Fibroblast of peridontal ligament (primary cell): ENCODE results near the gene NPSR1.
"Not testable (repeated sequence)": the region's sequence is repeated elsewhere in the genome, so short reads cannot be mapped to it uniquely, and the experiment has no call there.

Experiments
- DNase-seq: peaks from one replicate; pipeline ENCODE4 v3.0.0-alpha.2; 2010; ENCODE audit errors: extremely low read depth

NPSR1 gene

GRCh38 chr7:34837316-34837715, 179.3 kb downstream of the NPSR1 start:
- no peak for DNase-seq

DNA sequence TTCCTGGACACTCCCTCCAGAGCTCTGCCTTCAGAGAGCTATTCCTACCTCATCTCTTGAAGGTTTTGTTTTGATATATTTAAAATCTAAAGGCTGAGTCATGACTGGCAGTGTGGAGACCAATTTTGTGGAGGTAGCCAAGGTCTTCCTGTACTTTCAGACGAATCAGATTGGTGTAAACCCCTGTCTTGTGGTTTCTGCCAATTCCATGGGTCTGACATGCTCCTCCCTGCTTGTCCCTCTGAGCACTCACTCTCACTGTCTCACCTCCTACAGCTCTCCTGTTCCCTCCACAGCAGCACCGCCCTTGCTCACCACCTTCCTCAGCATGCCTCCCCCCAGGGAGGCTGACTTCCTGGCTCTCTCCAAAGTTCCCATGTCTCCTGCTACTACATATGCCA, 179.8 kb downstream of the NPSR1 start:
- DNase-seq: no peak

GRCh38 chr7:34838329-34838728, 180.3 kb downstream of the NPSR1 start:
- no peak for DNase-seq

DNA sequence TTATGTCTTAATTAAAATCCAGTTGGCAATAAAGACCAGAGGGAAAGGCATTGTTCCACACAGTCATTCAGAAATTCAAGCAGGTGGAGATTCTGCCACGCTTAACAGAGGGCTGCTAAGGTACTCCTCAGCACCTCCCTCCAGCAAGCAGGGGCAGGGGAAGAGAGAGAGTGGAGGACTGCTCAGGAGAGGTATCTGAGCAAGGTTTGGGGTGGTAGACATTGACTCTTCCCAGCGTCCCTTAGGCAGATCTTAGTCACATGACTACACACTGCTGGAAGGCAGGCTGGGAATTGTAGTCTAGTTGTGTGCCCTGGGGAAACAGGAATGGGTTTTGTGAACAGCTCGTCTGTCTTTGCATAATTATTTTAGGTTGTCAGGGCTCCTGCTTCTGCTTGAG, 181.6 kb downstream of the NPSR1 start:
- DNase-seq: no peak

DNA sequence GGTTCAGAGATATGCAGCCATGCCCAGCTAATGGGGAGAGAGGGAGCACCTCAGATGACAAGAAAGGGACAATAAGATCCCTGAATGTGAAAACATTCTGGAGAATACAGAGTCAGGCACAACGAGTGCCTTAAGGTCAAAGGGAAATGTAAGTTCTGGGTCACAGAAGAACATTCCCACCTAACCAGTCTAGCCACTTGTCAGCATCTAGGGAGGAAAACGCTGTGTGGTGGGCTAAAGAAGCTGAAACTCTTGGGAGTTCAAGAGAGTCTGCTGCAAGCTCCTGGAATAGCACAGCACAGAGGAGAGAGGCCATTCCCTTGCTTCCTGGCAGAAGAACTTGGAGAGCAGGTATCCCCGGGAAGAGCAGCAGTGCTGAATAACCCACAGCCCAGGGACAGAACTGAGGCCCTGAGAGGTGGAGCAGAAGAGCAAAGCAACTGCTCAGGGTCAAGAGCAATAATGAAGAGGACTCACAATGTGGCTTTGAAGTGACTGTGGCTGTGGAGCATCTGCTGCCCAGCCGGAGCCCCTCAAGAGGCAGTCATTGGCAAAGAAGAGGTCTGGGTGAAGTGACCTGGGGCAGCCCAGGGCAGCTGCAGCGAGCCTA, 182.3 kb downstream of the NPSR1 start:
- DNase-seq: no peak

DNA sequence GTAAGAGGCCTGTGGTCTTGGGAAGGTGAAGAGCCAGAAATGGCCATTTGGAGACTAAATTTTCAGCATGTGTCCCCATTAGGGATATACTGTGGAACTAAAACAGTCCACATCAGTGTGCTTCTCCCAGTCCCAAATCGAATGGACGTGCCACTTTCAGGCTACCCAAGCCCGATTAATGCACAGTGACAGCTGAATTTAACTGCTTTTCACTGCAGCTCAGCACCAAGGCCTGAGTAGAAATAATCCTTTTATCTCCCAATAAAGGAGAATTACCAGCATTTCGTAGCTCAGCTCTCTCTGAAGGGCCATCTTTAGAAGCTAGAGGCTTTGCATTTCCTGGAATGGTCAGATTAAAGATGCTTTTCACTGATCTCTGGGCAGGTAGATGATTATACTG, 183.3 kb downstream of the NPSR1 start:
- no peak for DNase-seq

- DNase-seq: no peak
These were observed 184.8 kb downstream of the NPSR1 start for GRCh38 chr7:34842782-34843181.

GRCh38 chr7:34844406-34844805, 186.4 kb downstream of the NPSR1 start:
- no peak for DNase-seq

GRCh38 chr7:34844936-34845665, 187.1 kb downstream of the NPSR1 start:
- DNase-seq: no peak

DNA sequence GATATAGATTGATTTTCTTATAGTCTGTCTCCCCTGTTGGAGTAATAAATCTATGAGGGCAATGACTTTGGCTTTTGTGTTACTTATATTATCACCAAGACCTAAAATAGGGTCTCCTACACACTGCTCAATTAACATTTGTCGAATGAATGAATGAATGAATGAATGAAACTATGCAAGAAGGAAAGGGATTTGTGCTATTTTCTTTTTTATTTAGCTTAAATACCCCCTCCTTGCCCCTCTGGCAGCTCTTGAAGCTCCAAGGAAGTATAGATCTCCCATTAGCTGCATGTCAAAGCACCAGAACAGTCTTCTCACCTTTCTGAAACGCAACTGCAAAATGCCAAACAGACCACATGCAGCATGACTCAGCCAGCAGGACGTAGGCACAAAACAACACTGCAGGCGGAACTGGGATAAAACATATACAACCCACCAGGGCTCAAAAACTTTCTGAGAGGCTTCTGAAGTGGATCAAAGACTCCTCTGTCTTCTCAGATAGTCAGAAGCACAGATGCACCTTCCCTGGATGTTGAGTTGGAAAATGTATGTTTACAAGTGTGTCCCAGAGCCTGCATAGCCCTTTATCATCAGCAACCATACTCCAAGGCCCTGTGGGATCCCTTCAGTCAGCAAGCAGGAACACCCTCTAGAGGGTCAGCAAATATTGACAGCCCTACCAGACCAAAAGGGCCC, 187.8 kb downstream of the NPSR1 start:
- DNase-seq: no peak

DNA sequence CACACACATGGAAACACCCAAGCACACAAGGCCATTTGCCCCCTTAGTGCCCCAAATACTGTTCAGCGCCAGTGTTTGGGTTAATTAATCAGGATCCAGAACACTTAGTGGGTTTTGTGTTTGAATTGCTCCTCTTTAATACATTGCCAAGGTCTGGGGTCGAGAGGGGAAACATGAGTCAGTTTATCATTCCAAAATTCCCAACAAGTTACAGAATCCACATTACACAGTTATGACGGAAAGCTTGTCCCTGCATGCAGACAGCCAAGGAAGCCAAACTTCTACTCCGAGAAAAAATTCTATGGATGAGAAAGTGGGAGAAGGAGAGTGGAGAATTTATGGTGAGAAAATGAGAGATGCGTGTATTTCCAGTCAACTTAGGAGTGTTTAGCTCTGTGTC, 189.0 kb downstream of the NPSR1 start:
- DNase-seq: no peak

DNA sequence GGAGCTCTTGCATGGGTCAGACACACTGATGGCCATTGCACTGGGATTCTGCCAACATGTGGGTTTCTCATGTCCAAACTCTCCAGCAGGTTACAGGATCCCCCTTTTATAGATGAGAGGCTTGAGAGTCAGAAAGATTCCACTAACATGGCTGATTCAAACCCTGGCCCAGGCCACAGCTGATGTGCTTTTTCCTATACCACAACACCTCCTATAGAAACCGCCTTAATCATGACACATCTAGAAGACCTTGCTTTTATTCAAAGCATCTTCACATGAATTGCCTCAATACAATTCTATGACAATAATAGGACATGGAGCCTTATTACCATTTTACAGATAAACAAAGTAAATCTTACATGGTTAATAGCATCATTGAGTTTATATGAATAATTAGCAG, 190.7 kb downstream of the NPSR1 start:
- DNase-seq: no peak

- no peak for DNase-seq
These were observed 191.3 kb downstream of the NPSR1 start for GRCh38 chr7:34849163-34849960.

GRCh38 chr7:34849986-34850385, 192.0 kb downstream of the NPSR1 start:
- no peak for DNase-seq

- no peak for DNase-seq
These were observed 192.7 kb downstream of the NPSR1 start for GRCh38 chr7:34850681-34851080.

GRCh38 chr7:34851431-34851830, 193.4 kb downstream of the NPSR1 start:
- DNase-seq: no peak

GRCh38 chr7:34858444-34858843, 200.4 kb downstream of the NPSR1 start:
- DNase-seq: not testable (repeated sequence)

DNA sequence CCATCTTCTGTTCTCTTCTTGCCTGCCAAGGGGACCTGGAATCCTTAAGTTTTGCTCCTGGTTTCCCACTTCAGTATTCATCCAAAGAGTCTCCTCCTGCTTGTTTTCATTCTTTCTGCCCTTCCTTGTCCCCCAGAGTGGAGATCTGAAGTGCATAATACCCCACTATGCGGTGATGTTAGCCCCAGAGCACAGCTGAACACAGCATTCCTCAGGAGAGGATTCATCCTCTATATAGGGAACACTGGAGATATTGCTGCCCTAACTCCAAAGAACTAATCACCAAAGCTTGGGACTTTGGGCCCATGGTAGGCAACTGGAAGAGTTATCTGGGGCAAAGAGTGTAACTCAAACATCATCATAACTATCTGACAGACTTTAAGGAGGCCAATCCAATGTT, 201.3 kb downstream of the NPSR1 start:
- not testable (repeated sequence) for DNase-seq

DNA sequence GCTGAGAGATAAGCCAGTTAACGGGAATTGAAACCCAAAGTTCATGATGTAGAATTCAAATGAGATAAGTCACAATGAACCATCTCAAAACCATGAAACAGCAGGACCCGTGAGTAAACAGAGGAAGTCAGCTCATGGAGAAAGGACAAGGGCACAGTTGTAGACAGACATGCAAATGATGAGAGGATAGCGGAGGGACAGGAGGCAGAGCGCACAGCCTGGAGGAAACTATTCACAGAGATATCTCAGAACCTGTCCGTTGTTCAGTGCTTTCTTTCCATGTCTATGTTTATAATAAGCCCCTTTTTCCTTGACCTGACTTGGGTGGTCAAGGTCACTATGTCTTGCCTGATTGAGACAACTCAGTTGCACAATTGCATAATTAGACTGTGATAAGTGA, 208.2 kb downstream of the NPSR1 start:
- DNase-seq: not testable (repeated sequence)

DNA sequence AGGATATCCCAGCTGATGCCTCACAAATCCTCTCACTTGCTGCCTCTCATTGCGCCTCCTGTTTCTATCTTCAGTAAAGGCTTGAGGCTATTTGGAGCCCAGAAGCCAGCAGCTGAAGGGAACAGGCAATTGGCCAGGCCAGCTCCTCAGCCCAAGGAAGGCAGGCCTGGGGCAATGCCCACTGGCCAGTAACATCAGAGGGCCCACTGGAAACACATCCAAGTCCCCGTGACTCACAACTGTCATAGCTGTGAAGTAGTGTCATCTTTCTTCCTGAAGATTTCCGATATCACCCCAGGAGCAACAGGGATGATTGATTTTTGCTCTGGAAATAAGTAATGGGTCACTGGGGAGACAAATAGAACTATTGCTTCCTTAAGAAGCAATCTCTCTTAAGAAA, 209.3 kb downstream of the NPSR1 start:
- DNase-seq: not testable (repeated sequence)

GRCh38 chr7:34868602-34869001, 210.6 kb downstream of the NPSR1 start:
- not testable (repeated sequence) for DNase-seq

DNA sequence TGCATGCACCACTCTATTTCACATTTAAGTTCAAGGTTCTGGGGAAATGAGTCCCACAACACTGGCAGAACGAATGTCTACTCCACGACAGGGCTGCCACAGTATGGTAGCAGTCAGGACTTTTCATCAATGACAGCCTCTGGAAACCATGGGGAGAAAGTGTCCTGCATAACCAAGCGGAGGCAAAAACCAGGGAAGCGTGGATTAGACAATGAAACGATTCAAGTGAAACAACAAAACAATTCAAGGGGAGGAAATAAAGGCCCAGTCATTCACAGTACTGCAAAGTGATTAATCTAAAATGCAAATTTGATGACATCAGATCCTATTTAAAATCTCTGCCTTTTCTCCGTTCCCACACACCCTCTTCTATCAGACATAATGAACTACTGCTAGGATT, 211.0 kb downstream of the NPSR1 start:
- no peak for DNase-seq
